ENCODE measurements around the gene ELN.

The ELN gene

DNA sequence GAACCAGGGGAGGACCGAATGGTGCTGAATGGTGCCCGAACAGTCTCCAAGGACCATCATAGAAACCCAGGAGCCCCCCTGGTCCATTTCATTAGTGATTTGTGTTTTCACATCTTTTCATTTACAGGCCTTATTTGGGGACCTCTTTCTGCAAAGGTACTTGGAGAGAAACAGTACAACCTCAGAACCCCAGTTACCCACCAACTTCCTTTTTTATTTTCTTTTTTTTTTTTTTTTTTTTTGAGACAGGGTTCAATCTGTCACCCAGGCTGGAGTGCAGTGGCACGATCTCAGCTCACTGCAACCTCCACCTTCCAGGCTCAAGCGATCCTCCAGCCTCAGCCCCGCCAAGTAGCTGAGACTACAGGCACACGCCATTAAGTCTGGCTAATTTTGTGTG, 13.0 kb upstream of the ELN start:
- Histone ChIP-seq H3K4me1 (ENCODE audit: control insufficient read depth, insufficient read depth, low read length) (peaks cover 3% of the 10 kb centered on the region; the same call in 1 of the 2 replicates), H3K27me3 (ENCODE audit: control insufficient read depth, insufficient read depth, low read length) (no peaks in the 10 kb centered on the region), H3K27ac (ENCODE audit: low read depth, low read length) (no peak overlapping the region), H3K4me3 (ENCODE audit: low read depth, low read length) (no peak overlapping the region), H3K9me3 (ENCODE audit: control insufficient read depth, insufficient read depth, low read length) (no peaks in the 10 kb centered on the region), H3K9ac (ENCODE audit: low read depth, low read length) (no peak overlapping the region), H3K36me3 (ENCODE audit: control insufficient read depth, insufficient read depth, low read length) (no peaks in the 10 kb centered on the region)

DNA sequence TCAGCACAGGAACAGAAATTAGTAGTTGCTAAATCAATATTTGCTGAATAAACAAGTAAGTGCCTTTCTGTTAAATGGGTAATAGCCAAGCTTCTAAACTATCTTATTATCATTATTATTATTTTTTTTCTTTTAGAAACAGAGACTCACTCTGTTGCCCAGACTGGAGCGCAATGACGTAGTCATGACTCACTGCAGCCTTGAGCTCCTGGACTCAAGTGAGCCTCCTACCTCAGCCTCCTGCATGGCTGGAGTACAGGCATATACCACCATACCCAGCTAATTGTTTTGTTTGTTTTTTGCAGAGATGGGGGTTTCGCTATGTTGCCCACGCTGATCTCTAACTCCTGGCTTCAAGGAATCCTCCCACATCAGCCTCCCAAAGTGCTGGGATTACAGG, 12.3 kb upstream of the ELN start:
- H3K4me1 ChIP-seq (ENCODE audit: control insufficient read depth, insufficient read depth, low read length) = peaks cover 3% of the 10 kb centered on the region; the same call in 1 of the 2 replicates
- no peaks in the 10 kb centered on the region for H3K27me3 ChIP-seq (ENCODE audit: control insufficient read depth, insufficient read depth, low read length)
- no peak overlapping the region for H3K9ac ChIP-seq (ENCODE audit: low read depth, low read length)
- H3K27ac ChIP-seq (ENCODE audit: low read depth, low read length) = no peak overlapping the region
- H3K9me3 ChIP-seq (ENCODE audit: control insufficient read depth, insufficient read depth, low read length) = no peaks in the 10 kb centered on the region
- no peak overlapping the region for H3K4me3 ChIP-seq (ENCODE audit: low read depth, low read length)
- no peaks in the 10 kb centered on the region for H3K36me3 ChIP-seq (ENCODE audit: control insufficient read depth, insufficient read depth, low read length)

DNA sequence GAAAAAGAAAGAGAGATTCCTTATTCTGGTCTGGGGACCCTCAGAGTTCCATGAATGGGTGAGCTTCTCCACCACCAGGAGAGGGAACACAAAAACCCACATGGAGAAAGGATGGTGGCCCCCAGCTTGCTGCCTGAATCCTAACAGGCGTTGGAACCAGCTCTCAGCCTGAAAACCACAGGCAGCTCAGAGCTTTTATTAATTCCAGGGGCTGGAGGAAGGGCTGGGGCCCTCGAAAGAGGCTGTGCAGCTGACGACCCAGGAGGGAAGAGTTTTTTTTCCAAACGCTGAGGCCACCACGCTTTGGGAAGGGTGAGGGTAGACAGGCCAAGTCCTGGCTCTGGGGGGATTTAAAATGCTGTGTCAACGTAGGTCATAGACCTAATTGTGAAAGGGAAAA, 10.8 kb upstream of the ELN start:
- H3K9me3 ChIP-seq (ENCODE audit: control insufficient read depth, insufficient read depth, low read length) = no peaks in the 10 kb centered on the region
- no peaks in the 10 kb centered on the region for H3K27me3 ChIP-seq (ENCODE audit: control insufficient read depth, insufficient read depth, low read length)
- H3K4me1 ChIP-seq (ENCODE audit: control insufficient read depth, insufficient read depth, low read length) = peaks cover 3% of the 10 kb centered on the region; the same call in 1 of the 2 replicates
- H3K9ac ChIP-seq (ENCODE audit: low read depth, low read length) = no peak overlapping the region
- no peak overlapping the region for H3K27ac ChIP-seq (ENCODE audit: low read depth, low read length)
- no peak overlapping the region for H3K4me3 ChIP-seq (ENCODE audit: low read depth, low read length)
- no peaks in the 10 kb centered on the region for H3K36me3 ChIP-seq (ENCODE audit: control insufficient read depth, insufficient read depth, low read length)

DNA sequence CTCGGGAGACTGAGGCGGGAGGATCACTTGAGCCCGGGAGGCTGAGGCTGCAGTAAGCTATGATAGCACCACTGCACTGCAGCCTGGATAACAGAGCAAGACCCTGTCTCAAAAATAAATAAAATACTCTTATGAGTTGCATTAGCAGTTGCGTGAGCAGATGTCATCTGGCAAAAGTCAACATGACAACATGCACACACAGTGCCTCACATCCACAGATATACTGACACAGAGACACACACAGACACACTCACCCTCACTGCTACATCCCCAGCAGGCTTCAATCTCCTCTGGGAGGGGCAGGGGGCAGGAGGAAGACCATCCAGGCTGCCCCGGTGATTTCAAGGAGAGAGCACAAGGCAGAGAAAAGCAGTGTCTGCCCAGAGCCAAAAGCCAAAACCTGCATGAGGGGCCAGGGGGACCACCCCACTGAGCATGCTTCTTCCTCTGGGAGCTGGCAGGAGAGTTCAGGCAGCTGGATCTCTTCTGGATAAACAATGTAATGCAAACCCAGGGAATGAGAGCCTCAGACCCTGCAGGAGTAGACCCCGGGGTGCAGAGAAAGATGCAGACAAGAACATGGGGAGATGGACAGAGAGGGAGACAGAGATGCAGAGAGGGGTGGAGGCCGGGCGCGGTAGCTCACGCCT, 9.6 kb upstream of the ELN start:
- Histone ChIP-seq H3K27ac (ENCODE audit: low read depth, low read length) (no peak overlapping the region), H3K9me3 (ENCODE audit: control insufficient read depth, insufficient read depth, low read length) (no peaks in the 10 kb centered on the region), H3K4me3 (ENCODE audit: low read depth, low read length) (no peak overlapping the region), H3K4me1 (ENCODE audit: control insufficient read depth, insufficient read depth, low read length) (0 out of 2 replicates have a peak, but pooled peaks cover 3% of the 10 kb centered on the region), H3K27me3 (ENCODE audit: control insufficient read depth, insufficient read depth, low read length) (no peaks in the 10 kb centered on the region), H3K36me3 (ENCODE audit: control insufficient read depth, insufficient read depth, low read length) (no peaks in the 10 kb centered on the region), H3K9ac (ENCODE audit: low read depth, low read length) (no peak overlapping the region)

DNA sequence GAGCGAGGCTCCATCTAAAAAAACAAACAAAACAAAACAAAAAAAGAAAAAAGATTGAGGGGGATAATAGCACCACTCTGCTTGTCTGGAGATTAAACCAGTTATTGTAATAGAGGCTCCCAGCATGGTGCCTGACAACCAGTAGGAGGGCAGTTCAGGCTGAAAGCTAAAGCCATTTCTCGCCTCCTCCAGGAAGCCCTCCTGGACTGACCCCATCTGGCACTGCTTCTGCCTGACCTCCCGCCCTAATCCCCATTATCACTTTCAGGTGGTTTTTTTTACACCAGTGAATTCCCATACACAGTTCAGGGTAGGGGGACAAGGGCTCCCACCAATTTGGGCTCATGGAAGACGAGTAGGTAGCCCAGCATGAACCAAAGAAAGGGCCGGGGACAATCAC, 8.8 kb upstream of the ELN start:
- Histone ChIP-seq H3K27me3 (ENCODE audit: control insufficient read depth, insufficient read depth, low read length) (no peaks in the 10 kb centered on the region), H3K9ac (ENCODE audit: low read depth, low read length) (no peak overlapping the region), H3K27ac (ENCODE audit: low read depth, low read length) (no peak overlapping the region), H3K36me3 (ENCODE audit: control insufficient read depth, insufficient read depth, low read length) (no peaks in the 10 kb centered on the region), H3K4me1 (ENCODE audit: control insufficient read depth, insufficient read depth, low read length) (0 out of 2 replicates have a peak, but pooled peaks cover 3% of the 10 kb centered on the region), H3K9me3 (ENCODE audit: control insufficient read depth, insufficient read depth, low read length) (no peaks in the 10 kb centered on the region), H3K4me3 (ENCODE audit: low read depth, low read length) (no peak overlapping the region)

DNA sequence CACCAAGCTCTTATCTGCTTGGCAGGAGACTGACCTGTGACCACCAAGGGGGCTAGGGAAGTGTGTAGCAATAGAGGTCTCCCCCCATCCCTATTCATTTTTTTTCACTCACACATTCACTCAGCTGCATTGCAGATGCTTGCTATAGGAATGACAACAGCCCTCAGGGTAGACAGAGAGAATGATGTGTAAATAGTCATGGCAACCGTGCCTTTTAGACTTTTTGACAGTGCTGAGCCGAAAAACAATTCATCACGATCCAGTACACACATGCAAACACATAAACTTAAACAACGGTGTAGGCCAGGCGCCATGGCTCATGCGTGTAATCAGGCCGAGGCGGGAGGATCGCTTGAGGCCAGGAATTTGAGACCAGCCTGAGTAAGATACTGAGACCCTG, 7.6 kb upstream of the ELN start:
- Histone ChIP-seq H3K4me3 (ENCODE audit: low read depth, low read length) (no peak overlapping the region), H3K9ac (ENCODE audit: low read depth, low read length) (no peak overlapping the region), H3K27me3 (ENCODE audit: control insufficient read depth, insufficient read depth, low read length) (no peaks in the 10 kb centered on the region), H3K4me1 (ENCODE audit: control insufficient read depth, insufficient read depth, low read length) (0 out of 2 replicates have a peak, but pooled peaks cover 3% of the 10 kb centered on the region), H3K27ac (ENCODE audit: low read depth, low read length) (no peak overlapping the region), H3K36me3 (ENCODE audit: control insufficient read depth, insufficient read depth, low read length) (no peaks in the 10 kb centered on the region), H3K9me3 (ENCODE audit: control insufficient read depth, insufficient read depth, low read length) (no peaks in the 10 kb centered on the region)

DNA sequence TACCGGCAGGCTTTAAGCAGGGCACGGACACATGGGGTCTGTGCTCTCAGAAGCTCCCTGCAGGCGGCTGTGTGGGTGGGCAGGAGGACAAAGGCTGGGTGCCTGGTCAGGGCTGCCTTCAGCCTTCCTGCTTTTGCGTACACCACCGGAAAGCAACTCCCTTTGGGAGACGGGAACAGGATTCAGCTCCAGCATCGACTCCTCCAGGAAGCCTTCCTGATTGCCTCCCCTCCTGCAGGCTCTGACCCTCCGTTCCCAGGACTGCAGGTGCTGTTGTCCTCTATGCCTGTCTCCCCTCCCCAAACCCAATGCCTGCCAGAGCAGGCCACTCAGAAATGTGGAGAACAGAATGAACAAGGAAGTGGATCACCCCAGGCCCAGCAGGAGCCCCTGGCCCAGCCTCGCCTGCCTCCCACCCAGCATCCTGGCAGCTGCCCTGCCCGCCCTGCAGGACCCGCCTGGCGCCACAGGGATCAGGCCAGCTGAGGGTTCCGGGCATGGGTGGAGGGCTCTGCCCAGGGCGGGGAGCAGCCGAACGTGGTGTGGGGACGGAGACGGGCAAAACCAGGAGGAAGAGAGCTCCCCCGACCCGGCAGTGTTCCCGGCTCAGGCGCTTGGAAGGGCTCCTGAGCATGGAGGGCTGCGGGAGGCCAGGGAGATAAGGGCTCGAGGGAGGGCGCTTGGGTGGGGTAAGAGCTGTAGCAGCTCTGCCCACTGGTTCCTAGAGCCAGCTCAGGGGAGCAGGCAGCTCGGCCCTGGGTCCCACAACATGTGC, 6.2 kb upstream of the ELN start:
- Histone ChIP-seq H3K36me3 (ENCODE audit: control insufficient read depth, insufficient read depth, low read length) (no peaks in the 10 kb centered on the region), H3K27me3 (ENCODE audit: control insufficient read depth, insufficient read depth, low read length) (no peaks in the 10 kb centered on the region; the same call in 1 of the 2 replicates), H3K4me1 (ENCODE audit: control insufficient read depth, insufficient read depth, low read length) (0 out of 2 replicates have a peak, but pooled peaks cover 3% of the 10 kb centered on the region), H3K9me3 (ENCODE audit: control insufficient read depth, insufficient read depth, low read length) (no peaks in the 10 kb centered on the region), H3K9ac (ENCODE audit: low read depth, low read length) (no peak overlapping the region), H3K4me3 (ENCODE audit: low read depth, low read length) (no peak overlapping the region), H3K27ac (ENCODE audit: low read depth, low read length) (no peak overlapping the region)

DNA sequence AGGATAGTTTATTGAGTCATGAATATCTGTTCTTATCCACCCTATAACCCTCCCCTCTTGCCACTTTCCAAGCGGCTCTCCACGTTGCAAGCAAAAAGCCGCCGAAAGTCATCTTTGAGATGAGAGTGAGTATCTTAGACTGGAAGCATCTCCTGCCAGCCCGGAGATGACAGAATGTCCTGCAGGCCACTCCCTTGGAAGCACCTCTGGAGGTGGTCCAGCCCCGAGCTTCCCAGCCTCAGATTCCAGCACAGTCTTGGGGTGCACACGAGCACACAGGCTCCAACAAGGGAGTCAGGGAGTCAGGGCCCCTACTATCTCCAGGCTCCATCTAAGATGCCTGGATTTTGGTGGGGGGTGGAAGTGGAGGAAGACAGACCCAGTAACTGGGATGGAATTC, 5.5 kb upstream of the ELN start:
- Histone ChIP-seq H3K9ac (ENCODE audit: low read depth, low read length) (no peak overlapping the region), H3K4me1 (ENCODE audit: control insufficient read depth, insufficient read depth, low read length) (0 out of 2 replicates have a peak, but pooled peaks cover 3% of the 10 kb centered on the region), H3K27ac (ENCODE audit: low read depth, low read length) (no peak overlapping the region), H3K27me3 (ENCODE audit: control insufficient read depth, insufficient read depth, low read length) (no peaks in the 10 kb centered on the region; the same call in 1 of the 2 replicates), H3K9me3 (ENCODE audit: control insufficient read depth, insufficient read depth, low read length) (no peaks in the 10 kb centered on the region), H3K4me3 (ENCODE audit: low read depth, low read length) (no peak overlapping the region), H3K36me3 (ENCODE audit: control insufficient read depth, insufficient read depth, low read length) (no peaks in the 10 kb centered on the region)

DNA sequence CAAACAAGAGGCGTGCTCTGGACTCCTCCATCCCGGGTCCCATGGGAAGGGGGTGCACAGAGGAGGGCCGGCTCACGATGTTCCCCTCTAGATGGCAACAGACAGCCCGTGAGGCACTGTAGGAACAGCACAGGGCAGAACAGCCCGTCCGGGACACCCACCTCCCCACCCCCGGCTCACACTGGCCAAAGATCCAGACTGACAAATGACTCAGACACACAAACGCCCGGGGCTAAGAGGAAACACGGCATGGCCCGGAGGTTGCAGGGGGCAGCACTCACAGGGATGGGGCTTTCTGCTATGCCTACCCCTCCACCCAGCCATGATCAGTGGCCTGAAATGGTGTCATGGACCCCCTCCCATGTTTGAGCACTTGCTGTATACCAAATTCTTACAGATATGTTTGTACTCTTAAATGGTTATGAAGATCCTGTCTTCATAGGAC, 4.9 kb upstream of the ELN start:
- no peak overlapping the region for H3K27ac ChIP-seq (ENCODE audit: low read depth, low read length)
- H3K9me3 ChIP-seq (ENCODE audit: control insufficient read depth, insufficient read depth, low read length) = no peaks in the 10 kb centered on the region
- H3K9ac ChIP-seq (ENCODE audit: low read depth, low read length) = no peak overlapping the region
- no peaks in the 10 kb centered on the region; the same call in none of the 2 replicates for H3K27me3 ChIP-seq (ENCODE audit: control insufficient read depth, insufficient read depth, low read length)
- H3K36me3 ChIP-seq (ENCODE audit: control insufficient read depth, insufficient read depth, low read length) = no peaks in the 10 kb centered on the region
- peaks cover 3% of the 10 kb centered on the region; the same call in 1 of the 2 replicates for H3K4me1 ChIP-seq (ENCODE audit: control insufficient read depth, insufficient read depth, low read length)
- H3K4me3 ChIP-seq (ENCODE audit: low read depth, low read length) = no peak overlapping the region

DNA sequence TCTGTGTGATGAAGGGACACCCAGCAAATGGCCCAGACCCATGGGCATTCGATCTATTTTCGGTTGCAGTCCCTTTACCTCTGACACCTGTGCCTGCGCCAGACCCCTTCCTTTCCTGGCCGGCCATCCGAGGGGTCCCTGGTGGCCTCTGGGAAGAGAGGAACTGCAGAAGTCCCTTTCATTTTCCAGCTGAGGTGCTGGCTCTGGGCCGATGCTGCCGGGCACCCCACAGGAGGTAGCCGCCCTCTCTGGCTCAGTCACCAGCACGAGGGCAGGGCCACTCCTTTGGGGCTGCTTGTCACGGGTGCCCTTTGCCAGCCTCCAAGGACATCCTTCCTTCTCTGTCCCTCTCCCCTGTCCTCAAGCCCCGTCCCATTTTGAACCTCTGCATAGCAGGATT, 4.2 kb upstream of the ELN start:
- Histone ChIP-seq H3K4me3 (ENCODE audit: low read depth, low read length) (no peak overlapping the region), H3K4me1 (ENCODE audit: control insufficient read depth, insufficient read depth, low read length) (peaks cover 3% of the 10 kb centered on the region; the same call in 1 of the 2 replicates)

DNA sequence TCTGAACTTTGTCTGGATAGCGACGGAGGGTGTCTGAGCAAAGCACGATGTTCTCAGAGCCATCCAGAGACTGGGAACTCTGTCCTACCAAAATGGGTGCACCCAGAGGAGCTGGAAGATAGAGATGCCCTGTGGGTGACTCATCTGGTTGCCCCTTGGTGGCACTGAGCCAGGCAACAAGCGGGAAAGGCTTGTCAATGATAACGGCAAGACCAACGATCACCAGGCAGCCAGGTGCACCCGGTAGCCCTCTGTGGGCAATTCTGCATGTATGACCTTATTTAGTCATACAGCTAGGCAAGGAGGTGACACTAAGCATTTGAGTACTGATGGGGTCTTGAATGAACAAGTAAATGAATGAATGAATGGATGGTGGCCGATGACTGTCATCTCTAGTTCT, 2.8 kb upstream of the ELN start:
- Histone ChIP-seq H3K4me1 (ENCODE audit: control insufficient read depth, insufficient read depth, low read length) (no peaks in the 10 kb centered on the region; the same call in 1 of the 2 replicates), H3K9ac (ENCODE audit: low read depth, low read length) (no peak overlapping the region), H3K36me3 (ENCODE audit: control insufficient read depth, insufficient read depth, low read length) (no peaks in the 10 kb centered on the region), H3K27ac (ENCODE audit: low read depth, low read length) (no peak overlapping the region), H3K27me3 (ENCODE audit: control insufficient read depth, insufficient read depth, low read length) (no peaks in the 10 kb centered on the region; the same call in none of the 2 replicates), H3K4me3 (ENCODE audit: low read depth, low read length) (no peak overlapping the region), H3K9me3 (ENCODE audit: control insufficient read depth, insufficient read depth, low read length) (no peaks in the 10 kb centered on the region)

More for the DNA sequence above, 4.2 kb upstream of the ELN start:
- Histone ChIP-seq H3K9me3 (ENCODE audit: control insufficient read depth, insufficient read depth, low read length) (no peaks in the 10 kb centered on the region), H3K36me3 (ENCODE audit: control insufficient read depth, insufficient read depth, low read length) (no peaks in the 10 kb centered on the region), H3K27ac (ENCODE audit: low read depth, low read length) (no peak overlapping the region), H3K27me3 (ENCODE audit: control insufficient read depth, insufficient read depth, low read length) (no peaks in the 10 kb centered on the region; the same call in none of the 2 replicates), H3K9ac (ENCODE audit: low read depth, low read length) (no peak overlapping the region)
